ENCODE measurements around the gene CUBN.
"Not testable (repeated sequence)": the region's sequence is repeated elsewhere in the genome, so short reads cannot be mapped to it uniquely, and the experiment has no call there.

CUBN gene

DNA sequence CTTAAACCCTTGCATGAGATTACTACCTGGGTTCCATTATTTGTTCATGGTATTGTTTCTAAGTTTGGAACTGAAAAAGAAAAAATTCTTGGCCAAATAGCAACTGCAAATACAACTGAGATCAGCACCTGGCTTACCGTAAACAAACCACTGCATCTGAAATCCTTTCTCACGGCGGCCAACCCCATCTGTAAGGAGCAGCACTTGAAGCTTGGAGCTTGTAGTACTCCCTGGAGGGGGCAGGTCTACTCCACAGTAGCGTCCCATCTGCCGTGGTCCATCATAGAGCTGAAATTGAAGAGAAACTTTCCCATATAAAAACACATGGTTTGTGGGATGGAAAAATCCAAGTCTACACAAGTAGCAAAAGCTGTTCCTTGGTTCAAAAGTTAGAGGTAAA lies 109.9 kb downstream of the CUBN start:
- Histone ChIP-seq H3K27ac (ENCODE audit: insufficient read depth in 1 of 2, low read depth in 1 of 2, low read length in 2 of 2, poor library complexity in 1 of 2, severe bottlenecking in 2 of 2) (no peak overlapping the region), H3K4me1 (ENCODE audit: control extremely low read depth in 1 of 4, control insufficient read depth in 4 of 4, insufficient read depth in 4 of 4, low read length in 3 of 4) (peaks cover 10 to 23% (median 21%) of the 10 kb centered on the region in 4 experiments), H3K4me3 (ENCODE audit: control insufficient read depth in 1 of 7, extremely low read depth in 1 of 7, insufficient read depth in 4 of 7, low read depth in 2 of 7, low read length in 6 of 7) (no peak overlapping the region), H3K27me3 (replicated peaks in 2 of 5; ENCODE audit: control insufficient read depth in 4 of 5, insufficient read depth in 5 of 5, low read length in 4 of 5) (no peaks in the 10 kb centered on the region), H3K36me3 (ENCODE audit: control insufficient read depth in 4 of 4, insufficient read depth in 4 of 4, low read length in 3 of 4) (no peaks in the 10 kb centered on the region), H3K9me3 (ENCODE audit: control extremely low read depth in 1 of 5, control insufficient read depth in 4 of 5, insufficient read depth in 2 of 5, low read depth in 1 of 5, low read length in 4 of 5) (peaks cover 0 to 3% (median 0%) of the 10 kb centered on the region in 5 experiments)
- 100% methylated on average over 4 of the region's 5 CpGs for WGBS (ENCODE audit: insufficient coverage)
- DNase-seq, result no peak
- ChIA-PET POLR2A (interaction anchor here (0.7 to 0.8 kb wide), 2 partner anchors 133 to 182 kb away, joined by 3 read pairs; partner anchors contain the start of gene TRDMT1), CTCF (interaction anchor here (1.4 to 1.8 kb wide), 2 partner anchors 10 to 12 kb away, joined by 3 to 5 read pairs; no protein-coding TSS in a partner anchor)

DNA sequence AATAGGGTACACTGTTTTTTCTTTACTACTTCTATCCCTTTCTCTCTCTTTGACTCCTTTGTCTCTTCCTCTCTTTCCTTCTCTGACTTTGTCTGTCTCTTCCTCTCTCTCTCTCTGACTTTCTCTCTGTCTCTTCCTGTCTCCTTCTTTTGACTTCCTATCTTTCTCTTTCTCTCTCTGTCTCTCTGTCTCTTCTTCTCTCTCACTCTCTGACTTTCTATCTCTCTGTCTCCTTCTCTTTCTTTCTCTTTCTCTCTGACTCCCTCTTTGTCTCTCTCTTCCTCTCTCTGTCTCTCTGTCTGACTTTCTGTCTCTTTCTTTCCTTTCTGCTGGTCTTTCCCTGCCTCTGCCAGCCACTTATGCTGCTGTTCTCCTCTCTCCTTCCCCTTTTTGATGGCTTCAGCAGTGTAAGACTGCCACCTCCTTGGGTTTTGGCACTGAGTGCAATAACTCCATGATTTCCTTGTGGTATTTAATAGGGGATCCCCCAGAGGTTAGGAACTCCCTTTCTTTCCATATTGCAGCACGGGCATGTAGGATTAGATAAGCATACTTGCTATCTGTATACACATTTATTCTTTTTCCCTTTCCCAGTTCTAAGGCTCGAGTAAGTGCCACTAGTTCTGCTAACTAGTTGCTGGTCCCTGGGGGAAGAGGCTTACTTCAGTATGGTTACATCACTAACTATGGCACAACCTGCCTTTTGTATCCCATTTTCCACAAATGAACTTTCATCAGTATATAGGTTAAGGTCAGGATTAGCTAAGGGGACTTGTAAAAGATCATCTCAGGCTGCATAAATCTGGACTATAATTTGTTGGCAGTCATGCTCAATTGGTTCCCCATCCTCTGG lies 116.3 kb downstream of the CUBN start:
- H3K27ac ChIP-seq (ENCODE audit: insufficient read depth in 1 of 2, low read depth in 1 of 2, low read length in 2 of 2, poor library complexity in 1 of 2, severe bottlenecking in 2 of 2); H3K4me3 ChIP-seq (ENCODE audit: control insufficient read depth in 1 of 7, extremely low read depth in 1 of 7, insufficient read depth in 4 of 7, low read depth in 2 of 7, low read length in 6 of 7); H3K9me3 ChIP-seq (ENCODE audit: control extremely low read depth in 1 of 5, control insufficient read depth in 4 of 5, insufficient read depth in 2 of 5, low read depth in 1 of 5, low read length in 4 of 5); POLR2A ChIA-PET; H3K4me1 ChIP-seq (ENCODE audit: control extremely low read depth in 1 of 4, control insufficient read depth in 4 of 4, insufficient read depth in 4 of 4, low read length in 3 of 4); H3K36me3 ChIP-seq (ENCODE audit: control insufficient read depth in 4 of 4, insufficient read depth in 4 of 4, low read length in 3 of 4); H3K27me3 ChIP-seq (replicated peaks in 2 of 5; ENCODE audit: control insufficient read depth in 4 of 5, insufficient read depth in 5 of 5, low read length in 4 of 5): not testable (repeated sequence)
- DNase-seq, result peak in 2 of 3 donors; percentile 45 to 53
- 6% methylated on average over 2 of the region's 2 CpGs for WGBS (ENCODE audit: insufficient coverage)
- CTCF ChIA-PET, result interaction anchor here (0.9 to 1.3 kb wide), 3 partner anchors 10 to 17 kb away, joined by 3 read pairs; no protein-coding TSS in a partner anchor

- H3K27me3 ChIP-seq (replicated peaks in 2 of 5; ENCODE audit: control insufficient read depth in 4 of 5, insufficient read depth in 5 of 5, low read length in 4 of 5); H3K9me3 ChIP-seq (ENCODE audit: control extremely low read depth in 1 of 5, control insufficient read depth in 4 of 5, insufficient read depth in 2 of 5, low read depth in 1 of 5, low read length in 4 of 5); H3K4me1 ChIP-seq (ENCODE audit: control extremely low read depth in 1 of 4, control insufficient read depth in 4 of 4, insufficient read depth in 4 of 4, low read length in 3 of 4); H3K36me3 ChIP-seq (ENCODE audit: control insufficient read depth in 4 of 4, insufficient read depth in 4 of 4, low read length in 3 of 4); H3K4me3 ChIP-seq (ENCODE audit: control insufficient read depth in 1 of 7, extremely low read depth in 1 of 7, insufficient read depth in 4 of 7, low read depth in 2 of 7, low read length in 6 of 7); H3K27ac ChIP-seq (ENCODE audit: insufficient read depth in 1 of 2, low read depth in 1 of 2, low read length in 2 of 2, poor library complexity in 1 of 2, severe bottlenecking in 2 of 2); DNase-seq; CTCF ChIA-PET; POLR2A ChIA-PET: not testable (repeated sequence)
Measured at GRCh38 chr10:17012731-17013130, 116.9 kb downstream of the CUBN start.

DNA sequence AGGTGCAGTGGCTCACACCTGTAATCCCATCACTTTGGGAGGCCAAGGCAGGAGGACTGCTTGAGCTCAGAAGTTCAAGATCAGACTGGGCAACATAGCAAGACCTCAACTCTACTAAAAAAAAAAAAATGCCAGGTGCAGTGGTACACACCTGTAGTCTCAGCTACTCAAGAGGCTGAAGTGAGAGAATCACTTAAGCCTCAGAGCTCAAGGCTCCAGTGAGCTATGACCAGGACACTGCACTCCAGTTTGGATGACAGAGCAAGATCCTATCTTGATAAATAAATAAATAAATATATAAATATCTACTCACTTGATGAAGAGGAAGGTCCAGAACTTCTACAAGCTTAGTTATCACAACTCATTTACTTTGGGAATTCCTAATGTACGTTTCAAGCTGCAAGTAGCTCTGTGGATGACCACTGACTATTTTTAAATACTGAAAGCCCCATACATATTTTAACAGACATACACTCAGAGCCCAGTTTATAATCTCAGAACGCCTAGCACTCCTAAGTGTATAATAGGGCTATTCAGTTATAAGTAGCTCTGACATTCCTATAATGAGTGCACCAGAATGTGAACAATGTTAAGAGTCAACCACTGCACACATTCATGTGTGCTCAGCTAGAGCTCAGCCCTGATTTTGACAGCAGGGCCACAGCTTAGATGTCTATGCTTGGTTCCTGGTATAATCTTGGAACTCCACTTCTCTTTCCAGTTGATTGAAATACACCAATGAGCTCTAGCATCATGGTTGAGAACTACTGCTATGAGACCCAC lies 119.1 kb downstream of the CUBN start:
- Histone ChIP-seq H3K27ac (ENCODE audit: insufficient read depth in 1 of 2, low read depth in 1 of 2, low read length in 2 of 2, poor library complexity in 1 of 2, severe bottlenecking in 2 of 2) (no peak overlapping the region), H3K4me3 (ENCODE audit: control insufficient read depth in 1 of 7, extremely low read depth in 1 of 7, insufficient read depth in 4 of 7, low read depth in 2 of 7, low read length in 6 of 7) (no peak overlapping the region), H3K9me3 (ENCODE audit: control extremely low read depth in 1 of 5, control insufficient read depth in 4 of 5, insufficient read depth in 2 of 5, low read depth in 1 of 5, low read length in 4 of 5) (peaks cover 0 to 5% (median 1%) of the 10 kb centered on the region in 5 experiments), H3K36me3 (ENCODE audit: control insufficient read depth in 4 of 4, insufficient read depth in 4 of 4, low read length in 3 of 4) (no peaks in the 10 kb centered on the region), H3K4me1 (ENCODE audit: control extremely low read depth in 1 of 4, control insufficient read depth in 4 of 4, insufficient read depth in 4 of 4, low read length in 3 of 4) (peaks cover 0 to 18% (median 6%) of the 10 kb centered on the region in 4 experiments), H3K27me3 (replicated peaks in 2 of 5; ENCODE audit: control insufficient read depth in 4 of 5, insufficient read depth in 5 of 5, low read length in 4 of 5) (no peaks in the 10 kb centered on the region)
- POLR2A ChIA-PET, result no interaction called here
- CTCF ChIA-PET, result interaction anchor here (0.9 to 2.0 kb wide), 5 partner anchors 10 to 36 kb away, joined by 3 to 6 read pairs (median 4); no protein-coding TSS in a partner anchor
- DNase-seq, result no peak
- 100% methylated on average over 1 of the region's 2 CpGs for WGBS (ENCODE audit: insufficient coverage)

DNA sequence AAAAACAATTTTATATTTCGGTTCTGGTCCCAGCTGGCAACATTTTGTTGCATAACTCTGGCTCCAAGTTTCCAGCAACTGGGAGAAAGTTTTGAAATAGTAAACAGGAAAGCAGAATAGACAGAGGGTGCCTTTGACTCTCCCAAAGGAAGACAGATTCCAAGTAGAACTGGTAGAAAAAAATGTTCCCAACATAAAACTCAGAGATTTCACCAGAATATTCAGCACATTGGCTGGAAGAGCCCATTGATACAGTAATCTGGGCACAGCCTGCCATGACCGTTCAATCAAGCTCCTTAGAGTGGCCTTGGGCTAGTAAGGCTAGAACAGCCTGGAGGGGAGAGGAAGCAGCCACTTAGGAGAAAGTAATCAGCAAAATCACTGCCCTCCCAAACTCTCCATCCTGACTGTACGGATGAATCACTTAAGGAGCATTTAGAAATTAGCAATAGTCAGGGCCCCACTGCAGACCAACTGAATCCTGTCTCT lies 120.4 kb downstream of the CUBN start:
- Histone ChIP-seq H3K36me3 (ENCODE audit: control insufficient read depth in 4 of 4, insufficient read depth in 4 of 4, low read length in 3 of 4) (no peaks in the 10 kb centered on the region), H3K4me1 (ENCODE audit: control extremely low read depth in 1 of 4, control insufficient read depth in 4 of 4, insufficient read depth in 4 of 4, low read length in 3 of 4) (peaks cover 0 to 18% (median 6%) of the 10 kb centered on the region in 4 experiments), H3K27ac (ENCODE audit: insufficient read depth in 1 of 2, low read depth in 1 of 2, low read length in 2 of 2, poor library complexity in 1 of 2, severe bottlenecking in 2 of 2) (no peak overlapping the region), H3K9me3 (ENCODE audit: control extremely low read depth in 1 of 5, control insufficient read depth in 4 of 5, insufficient read depth in 2 of 5, low read depth in 1 of 5, low read length in 4 of 5) (peaks cover 0 to 5% (median 1%) of the 10 kb centered on the region in 5 experiments), H3K4me3 (ENCODE audit: control insufficient read depth in 1 of 7, extremely low read depth in 1 of 7, insufficient read depth in 4 of 7, low read depth in 2 of 7, low read length in 6 of 7) (no peak overlapping the region), H3K27me3 (replicated peaks in 2 of 5; ENCODE audit: control insufficient read depth in 4 of 5, insufficient read depth in 5 of 5, low read length in 4 of 5) (no peaks in the 10 kb centered on the region)
- CTCF ChIA-PET, result interaction anchor here (1.0 to 1.6 kb wide), 2 partner anchors 10 to 22 kb away, joined by 3 to 4 read pairs; no protein-coding TSS in a partner anchor
- POLR2A ChIA-PET, result no interaction called here
- WGBS (ENCODE audit: insufficient coverage), result 89% methylated on average over 2 of the region's 3 CpGs
- DNase-seq, result no peak

- Histone ChIP-seq H3K27ac (ENCODE audit: insufficient read depth in 1 of 2, low read depth in 1 of 2, low read length in 2 of 2, poor library complexity in 1 of 2, severe bottlenecking in 2 of 2) (no peak overlapping the region), H3K4me1 (ENCODE audit: control extremely low read depth in 1 of 4, control insufficient read depth in 4 of 4, insufficient read depth in 4 of 4, low read length in 3 of 4) (peaks cover 8 to 29% (median 18%) of the 10 kb centered on the region in 4 experiments), H3K27me3 (replicated peaks in 2 of 5; ENCODE audit: control insufficient read depth in 4 of 5, insufficient read depth in 5 of 5, low read length in 4 of 5) (no peaks in the 10 kb centered on the region), H3K36me3 (ENCODE audit: control insufficient read depth in 4 of 4, insufficient read depth in 4 of 4, low read length in 3 of 4) (no peaks in the 10 kb centered on the region), H3K9me3 (ENCODE audit: control extremely low read depth in 1 of 5, control insufficient read depth in 4 of 5, insufficient read depth in 2 of 5, low read depth in 1 of 5, low read length in 4 of 5) (peaks cover 0 to 5% (median 1%) of the 10 kb centered on the region in 5 experiments), H3K4me3 (ENCODE audit: control insufficient read depth in 1 of 7, extremely low read depth in 1 of 7, insufficient read depth in 4 of 7, low read depth in 2 of 7, low read length in 6 of 7) (no peak overlapping the region)
- WGBS (ENCODE audit: insufficient coverage), result 49% methylated on average over 7 of the region's 8 CpGs
- ChIA-PET CTCF (interaction anchor here (1.6 kb wide), 1 partner anchor 12 kb away, joined by 5 read pairs; no protein-coding TSS in a partner anchor), POLR2A (no interaction called here)
- DNase-seq, result no peak
Measured at GRCh38 chr10:17007418-17007770, 122.2 kb downstream of the CUBN start.

All from common myeloid progenitor, CD34-positive (primary cell).